Measurements from ENCODE around the gene CLIC4. TPM values are rescaled to one million over a fixed set of nuclear protein-coding genes. Genes with fewer than 3 reads are reported as not detected.

The CLIC4 gene
- total and polyA plus RNA-seq, 9 of the 15 experiments (the other 6 are each of a cell fraction or from before 2014, with no cell fraction given), result 16.0 to 67.5 (median 38.4) TPM

GRCh38 chr1:24743404-24744211 lies 1.6 kb upstream of the CLIC4 start (continued):
- TF ChIP-seq U2AF1 (optimal IDR thresholded peaks at IDR 0.05; ENCODE audit: low read depth, low read length), result no peak
- 0 out of 2 replicates have a peak, but pooled peaks have one; percentile 8 for TF ChIP-seq PTRF (tag; IDR thresholded peaks at IDR 0.05)
- TF ChIP-seq DPF2 (IDR thresholded peaks at IDR 0.05), result no peak
- no peak for TF ChIP-seq MAFG (tag; conservative IDR thresholded peaks at IDR 0.05)
- TF ChIP-seq HMGN3 (IDR thresholded peaks at IDR 0.05; ENCODE audit: borderline replicate concordance, extremely low read depth, insufficient read length, low read depth, low read length), result no peak
- no peak for TF ChIP-seq RFX1 (IDR thresholded peaks at IDR 0.05)
- TF ChIP-seq, protein P1, sequence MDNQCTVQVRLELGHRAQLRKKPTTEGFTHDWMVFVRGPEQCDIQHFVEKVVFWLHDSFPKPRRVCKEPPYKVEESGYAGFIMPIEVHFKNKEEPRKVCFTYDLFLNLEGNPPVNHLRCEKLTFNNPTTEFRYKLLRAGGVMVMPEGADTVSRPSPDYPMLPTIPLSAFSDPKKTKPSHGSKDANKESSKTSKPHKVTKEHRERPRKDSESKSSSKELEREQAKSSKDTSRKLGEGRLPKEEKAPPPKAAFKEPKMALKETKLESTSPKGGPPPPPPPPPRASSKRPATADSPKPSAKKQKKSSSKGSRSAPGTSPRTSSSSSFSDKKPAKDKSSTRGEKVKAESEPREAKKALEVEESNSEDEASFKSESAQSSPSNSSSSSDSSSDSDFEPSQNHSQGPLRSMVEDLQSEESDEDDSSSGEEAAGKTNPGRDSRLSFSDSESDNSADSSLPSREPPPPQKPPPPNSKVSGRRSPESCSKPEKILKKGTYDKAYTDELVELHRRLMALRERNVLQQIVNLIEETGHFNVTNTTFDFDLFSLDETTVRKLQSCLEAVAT (IDR thresholded peaks at IDR 0.05), result no peak
- no peak for TF ChIP-seq ZNF282 (CRISPR knock-in tag; IDR thresholded peaks at IDR 0.05)
- no peak for TF ChIP-seq RB1 (IDR thresholded peaks at IDR 0.05; ENCODE audit: low read depth)
- TF ChIP-seq COPS2 (conservative IDR thresholded peaks at IDR 0.05), result no peak
- TF ChIP-seq XRCC3 (IDR thresholded peaks at IDR 0.05), result no peak
- TF ChIP-seq CHD7 (IDR thresholded peaks at IDR 0.05; ENCODE audit: low read depth, low read length), result no peak
- TF ChIP-seq ZNF584 (CRISPR knock-in tag; IDR thresholded peaks at IDR 0.05; ENCODE audit: low read depth), result no peak
- TF ChIP-seq, protein P2, sequence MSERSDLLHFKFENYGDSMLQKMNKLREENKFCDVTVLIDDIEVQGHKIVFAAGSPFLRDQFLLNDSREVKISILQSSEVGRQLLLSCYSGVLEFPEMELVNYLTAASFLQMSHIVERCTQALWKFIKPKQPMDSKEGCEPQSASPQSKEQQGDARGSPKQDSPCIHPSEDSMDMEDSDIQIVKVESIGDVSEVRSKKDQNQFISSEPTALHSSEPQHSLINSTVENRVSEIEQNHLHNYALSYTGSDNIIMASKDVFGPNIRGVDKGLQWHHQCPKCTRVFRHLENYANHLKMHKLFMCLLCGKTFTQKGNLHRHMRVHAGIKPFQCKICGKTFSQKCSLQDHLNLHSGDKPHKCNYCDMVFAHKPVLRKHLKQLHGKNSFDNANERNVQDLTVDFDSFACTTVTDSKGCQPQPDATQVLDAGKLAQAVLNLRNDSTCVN (CRISPR knock-in tag; IDR thresholded peaks at IDR 0.05), result no peak
- TF ChIP-seq TRIM24 (IDR thresholded peaks at IDR 0.05), result no peak

All from K562 (cell line).